GM23338 (cell line): Measurements from ENCODE around the gene YPEL2. TPM values are rescaled to one million over a fixed set of nuclear protein-coding genes. Genes with fewer than 3 reads are reported as not detected.

Source experiments
- ATAC-seq: fragments of 200-7000 bp; cut with Tn5 transposase; 3 replicates; pipeline ENCODE4 v1.9.1; 2020
- DNase-seq: peaks from one replicate; pipeline ENCODE4 v3.0.0-alpha.2; 2015; ENCODE audit warnings: low spot score
- H2AFZ ChIP-seq: fragments of 200-600 bp; sonication (generic); 2 replicates; pipeline ENCODE4 v1.8.0; 2016; ENCODE audit warnings: antibody characterized with exemption, mild to moderate bottlenecking, moderate library complexity
- H3F3A ChIP-seq: fragments of 200-600 bp; sonication (generic); replicated peaks from 2 replicates; pipeline ENCODE4 v1.8.0; 2017; ENCODE audit warnings: antibody characterized with exemption, mixed run types, low read depth
- H3K27ac ChIP-seq: fragments of 200-600 bp; sonication (generic); 2 replicates; pipeline ENCODE4 v1.6.1; 2016; ENCODE audit warnings: low read depth
- H3K27me3 ChIP-seq: fragments of 200-600 bp; sonication (generic); 2 replicates; pipeline ENCODE4 v1.8.0; 2016; ENCODE audit warnings: mild to moderate bottlenecking, mixed run types, moderate library complexity; ENCODE audit not compliant: insufficient read depth
- H3K36me3 ChIP-seq: fragments of 200-600 bp; sonication (generic); 2 replicates; pipeline ENCODE4 v1.8.0; 2016; ENCODE audit warnings: mild to moderate bottlenecking; ENCODE audit not compliant: insufficient read depth
- H3K4me1 ChIP-seq: fragments of 200-600 bp; sonication (generic); 2 replicates; pipeline ENCODE4 v1.8.0; 2016; ENCODE audit warnings: mild to moderate bottlenecking, moderate library complexity; ENCODE audit not compliant: insufficient read depth
- H3K4me2 ChIP-seq: fragments of 200-600 bp; sonication (generic); 2 replicates; pipeline ENCODE4 v1.7.1; 2017; ENCODE audit warnings: mixed run types
- H3K4me3 ChIP-seq: fragments of 200-600 bp; sonication (generic); 2 replicates; pipeline ENCODE4 v1.6.1; 2016; ENCODE audit warnings: mixed run types
- H3K79me2 ChIP-seq: fragments of 200-600 bp; sonication (generic); replicated peaks from 2 replicates; pipeline ENCODE4 v1.8.0; 2017; ENCODE audit warnings: mild to moderate bottlenecking; ENCODE audit not compliant: insufficient read depth
- H3K9me2 ChIP-seq: fragments of 200-600 bp; sonication (generic); 2 replicates; pipeline ENCODE4 v1.8.0; 2017; ENCODE audit not compliant: insufficient read depth
- H4K20me1 ChIP-seq: fragments of 200-600 bp; sonication (generic); replicated peaks from 2 replicates; pipeline ENCODE4 v1.8.0; 2017; ENCODE audit warnings: mild to moderate bottlenecking; ENCODE audit not compliant: insufficient read depth
- H3K27ac Mint-ChIP-seq: 2 replicates; pipeline ENCODE4 v1.8.0; 2020; ENCODE audit warnings: inconsistent platforms, mild to moderate bottlenecking, moderate library complexity, mixed read lengths
- H3K27me3 Mint-ChIP-seq: 3 replicates; pipeline ENCODE4 v1.8.0; 2022; ENCODE audit warnings: low read depth, mild to moderate bottlenecking, moderate library complexity, mixed read lengths, inconsistent platforms; ENCODE audit not compliant: insufficient read depth, poor library complexity
- H3K36me3 Mint-ChIP-seq: 3 replicates; pipeline ENCODE4 v1.8.0; 2021; ENCODE audit warnings: low read depth, mild to moderate bottlenecking, inconsistent platforms, moderate library complexity, mixed read lengths
- H3K4me1 Mint-ChIP-seq: 3 replicates; pipeline ENCODE4 v1.8.0; 2020; ENCODE audit warnings: mild to moderate bottlenecking, inconsistent platforms, mixed read lengths
- H3K4me3 Mint-ChIP-seq: 3 replicates; pipeline ENCODE4 v1.8.0; 2021; ENCODE audit warnings: moderate library complexity, mild to moderate bottlenecking, inconsistent platforms, mixed read lengths
- H3K9me3 Mint-ChIP-seq: 3 replicates; pipeline ENCODE4 v1.8.0; 2020; ENCODE audit warnings: moderate library complexity, mild to moderate bottlenecking, inconsistent platforms, mixed read lengths
- CREB1 ChIP-seq: fragments of 250-450 bp; sonication (Bioruptor Pico); IDR thresholded peaks from 2 replicates; pipeline ENCODE4 v1.5.0; 2020; ENCODE audit warnings: low read depth, mild to moderate bottlenecking, moderate library complexity
- ETS1 ChIP-seq: IDR thresholded peaks from 2 replicates; pipeline ENCODE4 v1.6.1; 2016; ENCODE audit warnings: antibody characterized with exemption
- EZH2 ChIP-seq: fragments of 200-600 bp; sonication (generic); IDR thresholded peaks from one replicate; pipeline ENCODE4 v1.8.0; 2017; ENCODE audit warnings: antibody characterized with exemption, mild to moderate bottlenecking, low read depth; ENCODE audit not compliant: unreplicated experiment
- JUNB ChIP-seq: IDR thresholded peaks from one replicate; pipeline ENCODE4 v1.6.1; 2016; ENCODE audit warnings: antibody characterized with exemption; ENCODE audit not compliant: unreplicated experiment
- REST ChIP-seq: IDR thresholded peaks from one replicate; pipeline ENCODE4 v1.6.1; 2018; ENCODE audit warnings: antibody characterized with exemption; ENCODE audit not compliant: unreplicated experiment
- STAT1 ChIP-seq: IDR thresholded peaks from one replicate; pipeline ENCODE4 v1.6.1; 2016; ENCODE audit warnings: antibody characterized with exemption; ENCODE audit not compliant: unreplicated experiment
- ZNF114 ChIP-seq: fragments of 250-450 bp; sonication (Bioruptor Pico); IDR thresholded peaks from 2 replicates; pipeline ENCODE4 v1.5.0; 2020; ENCODE audit warnings: mild to moderate bottlenecking, moderate library complexity
- ZNF462 ChIP-seq: fragments of 250-450 bp; sonication (Bioruptor Pico); IDR thresholded peaks from 2 replicates; pipeline ENCODE4 v1.5.0; 2020; ENCODE audit warnings: mild to moderate bottlenecking, moderate library complexity
- polyA plus RNA-seq: library from polyadenylated mRNA; unstranded; fragments of >200 nt; fragmentation: Nextera tagmentation; extraction: Ambion mirVana; gene quantifications from 2 replicates; pipeline ENCODE4 v1.2.1, GENCODE V29; 2016
- total RNA-seq: library from RNA; depleted of rRNA; stranded (reverse); fragments of >200 nt; shearing (Covaris generic); gene quantifications from 2 replicates; pipeline ENCODE4 v1.2.3, GENCODE V29; 2014

Gene YPEL2
- total and polyA plus RNA-seq, 2 experiments from 2014 or later = 4.1 to 5.2 TPM

- TF ChIP-seq ZNF462 (CRISPR knock-in tag) (no peak), CREB1 (CRISPR knock-in tag) (no peak), ETS1 (no peak), REST (no peak)
Observed at GRCh38 chr17:59292174-59292523, 39.3 kb upstream of the YPEL2 start (continued).

GRCh38 chr17:59296190-59296589, 35.3 kb upstream of the YPEL2 start:
- Mint-ChIP-seq H3K27me3 (peaks cover 8% of the 10 kb centered on the region), H3K9me3 (no peaks in the 10 kb centered on the region), H3K36me3 (no peaks in the 10 kb centered on the region), H3K4me1 (no peaks in the 10 kb centered on the region; the same call in 2 of the 3 replicates), H3K4me3 (no peak overlapping the region), H3K27ac (no peak overlapping the region)
- no peaks in the 10 kb centered on the region for H3K79me2 ChIP-seq
- H3K9me2 ChIP-seq = no peaks in the 10 kb centered on the region
- ATAC-seq (no peak), DNase-seq (no peak)
- no peaks in the 10 kb centered on the region for H4K20me1 ChIP-seq
- H3K4me3 ChIP-seq = no peak overlapping the region
- H2AFZ ChIP-seq = no peak overlapping the region
- no peaks in the 10 kb centered on the region for H3K36me3 ChIP-seq
- H3K4me2 ChIP-seq = no peak overlapping the region
- no peaks in the 10 kb centered on the region for H3F3A ChIP-seq
- peaks cover 16% of the 10 kb centered on the region for H3K27me3 ChIP-seq
- no peak overlapping the region for H3K27ac ChIP-seq
- H3K4me1 ChIP-seq = no peaks in the 10 kb centered on the region
- no peak for TF ChIP-seq REST
- TF ChIP-seq STAT1 = no peak
- no peak for TF ChIP-seq JUNB
- TF ChIP-seq CREB1 (CRISPR knock-in tag) = no peak
- TF ChIP-seq EZH2 = no peak
- TF ChIP-seq ETS1 = no peak
- no peak for TF ChIP-seq ZNF114 (CRISPR knock-in tag)
